GM21528 (cell line): Measurements from ENCODE around the gene CYSRT1.
"Not testable (repeated sequence)": the region's sequence is repeated elsewhere in the genome, so short reads cannot be mapped to it uniquely, and the experiment has no call there.

ENCODE experiments used
- ATAC-seq: cut with Tn5 transposase; IDR thresholded peaks from one replicate; pipeline ENCODE4 v1.9.1; 2021; ENCODE audit warnings: mild to moderate bottlenecking, moderate library complexity; ENCODE audit not compliant: unreplicated experiment, low FRiP score

The CYSRT1 gene

DNA sequence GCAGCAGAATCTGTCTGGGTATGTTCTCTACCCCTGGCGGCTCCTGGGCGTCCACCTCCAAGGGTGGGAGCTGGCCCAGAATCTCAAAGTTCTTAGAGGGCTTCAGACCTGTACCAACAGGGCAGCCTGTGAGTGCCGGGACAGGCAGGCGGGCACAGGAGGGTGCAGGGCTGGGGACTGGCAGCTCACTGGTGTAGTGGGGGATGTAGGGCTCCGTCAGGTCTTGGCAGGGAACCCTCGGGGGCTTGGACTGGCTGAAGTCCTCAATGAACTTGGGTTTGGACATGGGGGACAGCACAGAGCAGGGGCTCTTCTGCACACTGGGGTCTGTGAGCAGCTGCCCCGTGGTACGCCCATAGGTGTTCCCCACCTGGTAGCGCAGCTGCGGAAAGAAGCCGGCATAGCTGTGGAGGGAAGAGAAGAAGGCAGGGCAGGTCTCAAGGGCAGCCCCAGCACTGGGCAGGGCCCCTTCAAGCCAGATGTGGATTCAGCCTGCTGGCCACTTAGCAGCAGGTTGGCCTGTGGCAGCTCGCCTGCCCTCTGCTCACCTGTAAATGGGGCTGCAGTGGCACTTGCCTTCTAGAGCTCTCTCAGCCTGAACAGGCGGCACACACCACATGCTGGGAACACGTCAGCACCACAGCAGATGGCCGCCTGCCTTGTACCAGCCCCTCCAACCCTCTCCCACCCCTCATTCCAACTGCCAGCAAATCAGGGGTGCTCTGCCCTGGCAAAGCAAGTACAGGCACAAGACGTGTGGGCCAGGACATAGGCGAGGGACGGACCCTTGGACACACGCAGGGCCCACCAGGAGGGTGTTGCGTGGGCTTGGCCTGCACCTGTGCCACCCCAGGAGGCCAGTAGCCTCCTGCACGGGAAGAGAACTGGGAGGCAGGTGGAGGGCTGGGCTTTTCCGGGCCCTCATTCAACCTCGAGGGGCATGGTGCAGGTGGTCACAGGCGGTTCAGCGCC is 20.8 kb downstream of the CYSRT1 start:
- ATAC-seq: no peak

- ATAC-seq: no peak
Observed at GRCh38 chr9:137247135-137247915, 22.4 kb downstream of the CYSRT1 start.

GRCh38 chr9:137247916-137248175 is 22.9 kb downstream of the CYSRT1 start:
- ATAC-seq: no peak

DNA sequence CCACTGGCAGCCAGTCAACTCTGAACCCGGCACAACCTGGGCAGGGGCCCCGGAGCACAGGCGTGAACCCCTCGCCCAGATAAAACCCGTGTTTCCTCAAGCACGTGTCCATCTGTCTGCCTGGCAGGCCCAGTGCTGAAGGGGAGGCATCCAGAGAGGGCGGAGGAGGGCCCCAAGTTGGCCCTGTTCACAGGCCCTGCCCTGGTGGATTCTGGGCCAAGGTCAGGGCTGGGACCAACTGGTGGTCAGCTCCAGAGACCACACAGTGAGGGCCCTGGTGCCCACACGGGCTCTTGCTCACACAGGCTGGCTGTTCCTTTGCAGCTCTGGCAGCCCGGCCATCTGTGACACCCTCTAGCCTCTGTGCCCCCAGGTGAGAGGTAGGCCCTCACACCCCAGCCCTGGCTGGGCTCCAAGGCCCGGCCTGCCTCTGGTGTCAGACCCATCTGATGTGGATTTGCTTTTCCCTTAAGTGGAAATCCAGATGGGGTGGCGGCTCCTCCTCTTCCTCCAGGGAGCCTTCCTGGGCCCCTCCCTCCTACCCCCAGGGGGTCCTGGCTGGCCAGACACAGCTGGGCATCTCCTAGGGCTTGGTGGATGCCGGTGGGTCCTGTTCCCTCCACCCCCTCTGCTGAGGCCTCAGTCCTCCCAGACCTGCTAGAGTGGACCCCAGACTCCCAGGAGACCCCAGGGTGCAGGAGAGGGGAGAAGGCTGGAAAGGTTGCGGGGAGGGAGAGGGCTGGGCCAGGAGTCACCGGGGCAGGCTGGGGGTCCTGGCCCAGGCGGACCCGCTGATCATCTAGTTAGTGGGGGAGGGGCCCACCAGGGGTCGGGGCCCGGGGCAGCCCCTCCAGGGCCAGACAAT is 25.6 kb downstream of the CYSRT1 start:
- ATAC-seq: no peak

GRCh38 chr9:137251194-137251461 is 26.2 kb downstream of the CYSRT1 start, which contains the start of gene STPG3:
TSS of gene STPG3 (plus strand) at chr9:137251286. CDS start at chr9:137251287, 1 bp downstream.
- no peak for ATAC-seq

- no peak for ATAC-seq
Observed at GRCh38 chr9:137251490-137252268, 26.7 kb downstream of the CYSRT1 start.

- ATAC-seq: no peak
Observed at GRCh38 chr9:137252555-137253506, 27.9 kb downstream of the CYSRT1 start.

GRCh38 chr9:137253717-137254623 is 29.0 kb downstream of the CYSRT1 start:
- no peak for ATAC-seq

- ATAC-seq: peak; percentile 66
Observed at GRCh38 chr9:137254624-137255447, 29.9 kb downstream of the CYSRT1 start, which contains the start of gene NELFB. TSS of gene NELFB (plus strand) at chr9:137255327.

DNA sequence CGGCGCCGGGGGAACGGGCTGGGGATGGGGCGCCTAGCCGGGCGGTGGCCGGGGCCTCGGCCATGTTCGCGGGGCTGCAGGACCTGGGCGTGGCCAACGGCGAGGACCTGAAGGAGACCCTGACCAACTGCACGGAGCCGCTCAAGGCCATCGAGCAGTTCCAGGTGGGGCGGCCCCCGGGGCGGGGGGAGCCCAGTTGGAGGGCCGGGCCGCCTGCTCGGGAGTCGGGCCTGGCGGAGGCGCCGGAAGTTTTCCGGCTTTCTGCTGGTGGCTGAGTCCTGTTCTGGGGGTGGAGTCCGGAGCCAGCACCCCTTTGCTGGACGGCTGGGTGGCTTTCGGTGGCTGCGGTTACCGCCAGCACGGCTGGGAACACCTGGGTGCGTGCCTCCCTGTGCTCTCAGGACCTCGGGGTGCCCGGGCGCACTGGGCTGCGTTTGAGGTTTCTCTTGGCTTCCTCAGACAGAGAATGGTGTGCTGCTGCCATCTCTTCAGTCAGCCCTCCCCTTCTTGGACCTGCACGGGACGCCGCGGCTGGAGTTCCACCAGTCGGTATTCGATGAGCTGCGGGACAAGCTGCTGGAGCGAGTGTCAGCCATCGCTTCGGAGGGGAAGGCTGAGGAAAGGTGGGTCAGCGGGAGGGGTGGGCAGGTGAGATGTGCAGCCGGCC is 30.6 kb downstream of the CYSRT1 start:
- peak; percentile 33 for ATAC-seq

DNA sequence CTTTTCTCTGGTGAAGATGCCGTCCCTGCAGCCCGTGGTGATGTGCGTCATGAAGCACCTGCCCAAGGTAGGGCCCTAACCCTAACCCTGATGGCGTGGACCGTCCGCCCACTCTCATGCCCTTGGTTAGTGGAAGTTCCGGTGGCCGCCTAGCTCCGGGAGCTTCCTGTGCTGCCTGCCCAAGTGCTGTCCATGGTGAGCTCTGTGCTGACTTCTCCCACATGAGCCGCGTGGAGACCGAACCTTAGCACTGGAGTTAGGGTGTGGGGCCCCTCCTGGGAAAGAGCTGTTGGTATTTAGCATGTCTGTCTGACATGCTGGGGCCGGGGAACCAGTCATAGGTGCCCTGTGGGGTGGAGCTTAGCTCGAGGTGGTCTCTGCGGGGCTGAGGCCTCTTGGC is 31.4 kb downstream of the CYSRT1 start:
- no peak for ATAC-seq

- ATAC-seq: no peak
Observed at GRCh38 chr9:137256856-137257255, 31.9 kb downstream of the CYSRT1 start.

- ATAC-seq: not testable (repeated sequence)
Observed at GRCh38 chr9:137262173-137262908, 37.4 kb downstream of the CYSRT1 start.

DNA sequence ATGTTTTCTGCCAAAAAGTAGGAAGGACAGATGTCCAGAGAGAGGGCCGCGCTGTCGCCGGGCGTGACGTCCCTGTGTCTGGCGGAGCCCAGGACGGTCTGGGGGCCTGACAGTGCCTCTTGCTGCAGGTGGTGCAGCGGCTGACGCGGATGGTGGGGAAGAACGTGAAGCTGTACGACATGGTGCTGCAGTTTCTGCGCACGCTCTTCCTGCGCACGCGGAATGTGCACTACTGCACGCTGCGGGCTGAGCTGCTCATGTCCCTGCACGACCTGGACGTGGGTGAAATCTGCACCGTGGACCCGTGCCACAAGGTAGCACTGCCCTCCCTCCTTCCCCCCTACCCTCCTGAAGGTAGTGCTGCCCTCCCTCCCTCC is 37.9 kb downstream of the CYSRT1 start:
- no peak for ATAC-seq

DNA sequence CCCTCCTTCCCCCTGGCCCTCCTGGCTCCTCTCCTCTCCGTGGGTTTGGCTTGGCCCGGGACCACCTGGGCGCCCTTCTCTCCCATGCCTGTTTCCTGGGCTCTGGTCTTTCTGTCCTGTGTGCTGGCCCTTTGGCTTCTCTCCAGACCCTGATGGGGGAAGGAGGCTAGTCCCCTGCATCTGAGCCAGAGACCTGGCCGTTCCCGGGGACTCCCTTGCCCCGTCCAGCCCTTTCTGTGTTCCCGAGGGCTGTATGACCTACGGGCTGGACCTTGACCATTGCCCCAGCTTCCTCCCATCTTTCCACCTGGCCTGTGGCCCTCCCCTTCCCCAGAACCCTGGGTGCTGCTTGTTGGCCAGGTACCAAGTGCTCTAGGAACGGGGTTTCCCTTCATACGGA is 38.5 kb downstream of the CYSRT1 start:
- no peak for ATAC-seq

DNA sequence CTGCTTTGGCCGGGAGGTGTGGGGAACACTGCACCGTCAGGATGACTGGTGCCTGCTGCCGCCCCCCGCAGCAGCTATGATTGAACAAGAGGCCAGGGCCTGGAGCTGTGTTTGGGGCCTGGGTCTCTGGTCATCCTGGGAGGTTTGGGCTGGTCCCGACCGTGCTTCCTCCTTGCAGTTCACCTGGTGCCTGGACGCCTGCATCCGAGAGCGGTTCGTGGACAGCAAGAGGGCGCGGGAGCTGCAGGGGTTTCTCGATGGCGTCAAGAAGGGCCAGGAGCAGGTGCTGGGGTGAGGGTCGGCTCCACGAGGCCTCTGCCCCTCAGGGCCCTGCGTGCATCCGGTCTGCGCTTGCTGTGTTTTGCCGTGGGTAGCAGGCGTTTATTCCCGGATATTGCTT is 39.1 kb downstream of the CYSRT1 start:
- no peak for ATAC-seq
